Keratinocyte (primary cell): Measurements from ENCODE around the gene PMVK. TPM values are rescaled to one million over a fixed set of nuclear protein-coding genes. Genes with fewer than 3 reads are reported as not detected.
A peak's percentile ranks its signal among the peaks of the same experiment; 100 is the strongest.

Experiments used
- DNase-seq: peaks from one replicate; pipeline ENCODE4 v3.0.0-alpha.2; 2011; ENCODE audit warnings: low read depth, missing footprints, low spot score
- FAIRE-seq: peaks from 2 replicates; lab custom pipeline; 2011; peaks lifted over from hg19 to GRCh38; lab: Jason Lieb, UNC
- H2AFZ ChIP-seq: 2 replicates; pipeline ENCODE4 v1.6.0; 2012; ENCODE audit warnings: low read length, control low read depth, inconsistent platforms; ENCODE audit not compliant: control insufficient read depth
- H3K27ac ChIP-seq: 2 replicates; pipeline ENCODE4 v1.5.1; 2011; ENCODE audit warnings: low read length; ENCODE audit not compliant: control insufficient read depth, insufficient read depth
- H3K27me3 ChIP-seq: 3 replicates; pipeline ENCODE4 v1.6.0; 2011; ENCODE audit warnings: low read length; ENCODE audit not compliant: control insufficient read depth, insufficient read depth; ENCODE audit errors: extremely low read depth
- H3K36me3 ChIP-seq, 2 experiments: 2 replicates in 1 of 2; 3 replicates in 1 of 2; pipeline ENCODE4 v1.5.1; 2011; ENCODE audit warnings: low read length in 2 of 2, mild to moderate bottlenecking in 1 of 2; ENCODE audit not compliant: control insufficient read depth in 2 of 2, insufficient read depth in 2 of 2; ENCODE audit errors: extremely low read depth in 1 of 2
- H3K4me1 ChIP-seq: 3 replicates; pipeline ENCODE4 v1.5.1; 2011; ENCODE audit warnings: low read length; ENCODE audit not compliant: control insufficient read depth, insufficient read depth; ENCODE audit errors: extremely low read depth
- H3K4me2 ChIP-seq: 3 replicates; pipeline ENCODE4 v1.6.0; 2011; ENCODE audit warnings: low read depth, low read length; ENCODE audit not compliant: control insufficient read depth, insufficient read depth; ENCODE audit errors: extremely low read depth
- H3K4me3 ChIP-seq, 3 experiments: fragments of 200-600 bp in 1 of 3; sonication (generic) in 1 of 3; 2 replicates in 2 of 3; 3 replicates in 1 of 3; pipeline ENCODE4 v1.5.1; 2011 to 2016; ENCODE audit warnings: low read length in 3 of 3, mild to moderate bottlenecking in 3 of 3, control low read depth in 2 of 3, inconsistent platforms in 1 of 3, low read depth in 1 of 3, mixed read lengths in 1 of 3, mixed run types in 1 of 3, moderate library complexity in 1 of 3; ENCODE audit not compliant: control insufficient read depth in 2 of 3, insufficient read depth in 2 of 3; ENCODE audit errors: extremely low read depth in 1 of 3
- H3K79me2 ChIP-seq: 2 replicates; pipeline ENCODE4 v1.6.0; 2012; ENCODE audit warnings: low read length; ENCODE audit not compliant: control insufficient read depth, insufficient read depth
- H3K9ac ChIP-seq: 3 replicates; pipeline ENCODE4 v1.6.0; 2011; ENCODE audit warnings: low read length; ENCODE audit not compliant: control insufficient read depth, insufficient read depth; ENCODE audit errors: extremely low read depth
- H3K9me1 ChIP-seq: 3 replicates; pipeline ENCODE4 v1.6.0; 2011; ENCODE audit warnings: low read length; ENCODE audit not compliant: control insufficient read depth, insufficient read depth; ENCODE audit errors: extremely low read depth
- H3K9me3 ChIP-seq: 2 replicates; pipeline ENCODE4 v1.5.1; 2012; ENCODE audit warnings: low read depth, low read length; ENCODE audit not compliant: control insufficient read depth
- H4K20me1 ChIP-seq: 3 replicates; pipeline ENCODE4 v1.6.0; 2011; ENCODE audit warnings: low read length; ENCODE audit not compliant: control insufficient read depth, insufficient read depth; ENCODE audit errors: extremely low read depth
- EZH2 ChIP-seq: IDR thresholded peaks from one replicate; pipeline ENCODE4 v1.6.1; 2012; ENCODE audit warnings: inconsistent platforms, mild to moderate bottlenecking, low read length, moderate library complexity
- dilution Hi-C: fragments of 300-500 bp; cut with MboI; formaldehyde crosslinking; loops from one replicate; pipeline ENCODE4 v1.7.0; 2020; ENCODE audit warnings: low sequenced_read_pairs; ENCODE audit not compliant: extremely low pct_ligation_motif_present
- polyA plus RNA-seq, 5 experiments: library from polyadenylated mRNA; depleted of rRNA in 3 of 5; stranded (reverse) in 3 of 5; stranded (forward) in 1 of 5; unstranded in 1 of 5; fragments of >200 nt; gene quantifications; 1 replicate in 1 of 5; 2 replicates in 3 of 5; 3 replicates in 1 of 5; pipeline versions ENCODE4 v1.2.1 to v1.2.3, GENCODE V29; 2011 to 2012; ENCODE audit warnings: missing spikeins in 2 of 5, low read depth in 1 of 5, low replicate concordance in 1 of 5
- TF ChIP-seq, protein P1 (sequence below), 3 experiments: IDR thresholded peaks in 1 of 3; conservative IDR thresholded peaks in 1 of 3; optimal IDR thresholded peaks in 1 of 3; 2 replicates in 2 of 3; 3 replicates in 1 of 3; pipeline versions ENCODE3 to v1.5.1; 2011; ENCODE audit warnings: low read length in 3 of 3, mild to moderate bottlenecking in 3 of 3, moderate library complexity in 2 of 3, control low read depth in 1 of 3, inconsistent platforms in 1 of 3; ENCODE audit not compliant: insufficient read depth in 2 of 3; ENCODE audit errors: extremely low read depth in 1 of 3

The PMVK gene
- polyA plus RNA-seq, 1 donor (not counting 4 experiments of a cell fraction or from before 2014, with no cell fraction given), result 25.1 TPM

- Histone ChIP-seq H3K36me3 (peaks cover 9 to 13% of the 10 kb centered on the region in 2 experiments), H3K9me3 (no peaks in the 10 kb centered on the region), H3K79me2 (peaks cover 8% of the 10 kb centered on the region), H3K27ac (no peak overlapping the region), H3K27me3 (no peaks in the 10 kb centered on the region), H3K4me2 (peak overlapping the region; percentile 73), H3K9ac (peak overlapping the region; percentile 56), H3K9me1 (no peaks in the 10 kb centered on the region), H2AFZ (no peak overlapping the region), H3K4me1 (peaks cover 22% of the 10 kb centered on the region), H3K4me3 (peak overlapping the region; percentile 49 to 71 (median 58)), H4K20me1 (no peaks in the 10 kb centered on the region)
- dilution Hi-C loops, result no loop called here
- FAIRE-seq (no peak), DNase-seq (no peak)
- TF ChIP-seq, protein P1, sequence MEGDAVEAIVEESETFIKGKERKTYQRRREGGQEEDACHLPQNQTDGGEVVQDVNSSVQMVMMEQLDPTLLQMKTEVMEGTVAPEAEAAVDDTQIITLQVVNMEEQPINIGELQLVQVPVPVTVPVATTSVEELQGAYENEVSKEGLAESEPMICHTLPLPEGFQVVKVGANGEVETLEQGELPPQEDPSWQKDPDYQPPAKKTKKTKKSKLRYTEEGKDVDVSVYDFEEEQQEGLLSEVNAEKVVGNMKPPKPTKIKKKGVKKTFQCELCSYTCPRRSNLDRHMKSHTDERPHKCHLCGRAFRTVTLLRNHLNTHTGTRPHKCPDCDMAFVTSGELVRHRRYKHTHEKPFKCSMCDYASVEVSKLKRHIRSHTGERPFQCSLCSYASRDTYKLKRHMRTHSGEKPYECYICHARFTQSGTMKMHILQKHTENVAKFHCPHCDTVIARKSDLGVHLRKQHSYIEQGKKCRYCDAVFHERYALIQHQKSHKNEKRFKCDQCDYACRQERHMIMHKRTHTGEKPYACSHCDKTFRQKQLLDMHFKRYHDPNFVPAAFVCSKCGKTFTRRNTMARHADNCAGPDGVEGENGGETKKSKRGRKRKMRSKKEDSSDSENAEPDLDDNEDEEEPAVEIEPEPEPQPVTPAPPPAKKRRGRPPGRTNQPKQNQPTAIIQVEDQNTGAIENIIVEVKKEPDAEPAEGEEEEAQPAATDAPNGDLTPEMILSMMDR (optimal IDR thresholded peaks at IDR 0.05 in 1 of 3, IDR thresholded peaks at IDR 0.05 in 1 of 3, conservative IDR thresholded peaks at IDR 0.05 in 1 of 3; ENCODE audit: extremely low read depth in 1 of 3, insufficient read depth in 2 of 3, low read length in 3 of 3), result no peak
- no peak for TF ChIP-seq EZH2
Observed at GRCh38 chr1:154955039-154955717, 18.7 kb upstream of the PMVK start.

DNA sequence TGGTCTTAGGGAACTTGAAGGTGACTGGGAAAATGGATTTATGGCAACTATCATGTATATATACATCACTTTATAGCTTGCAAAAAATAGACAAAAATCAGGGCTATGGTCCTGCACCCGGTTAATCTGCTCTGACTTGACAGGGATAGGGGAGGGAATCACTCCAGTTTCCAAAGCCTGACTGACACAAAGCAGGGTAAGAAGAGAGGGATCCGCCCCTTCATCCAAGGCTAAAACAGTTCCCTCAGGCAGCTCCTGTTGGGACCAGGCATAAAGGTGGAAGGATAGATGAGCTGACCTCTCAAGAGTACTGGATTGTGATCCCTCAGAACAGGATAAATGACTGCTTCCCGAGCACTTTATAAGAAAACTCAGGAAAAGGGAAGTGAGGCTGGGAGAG lies 18.0 kb upstream of the PMVK start:
- no peak for DNase-seq
- Histone ChIP-seq H3K9ac (no peak overlapping the region), H3K9me1 (no peaks in the 10 kb centered on the region), H3K4me2 (no peak overlapping the region), H3K36me3 (peaks cover 9 to 13% of the 10 kb centered on the region in 2 experiments), H4K20me1 (no peaks in the 10 kb centered on the region), H3K4me1 (peaks cover 20% of the 10 kb centered on the region), H3K4me3 (no peak overlapping the region), H3K27me3 (no peaks in the 10 kb centered on the region), H3K27ac (no peak overlapping the region), H3K79me2 (peaks cover 4% of the 10 kb centered on the region), H2AFZ (no peak overlapping the region), H3K9me3 (no peaks in the 10 kb centered on the region)
- TF ChIP-seq EZH2, result no peak
- no peak for FAIRE-seq
- dilution Hi-C loops, result no loop called here
